HG02610 (cell line): Measurements from ENCODE around the gene GALT.
A peak's percentile ranks its signal among the peaks of the same experiment; 100 is the strongest.
"Not testable (repeated sequence)": the region's sequence is repeated elsewhere in the genome, so short reads cannot be mapped to it uniquely, and the experiment has no call there.

Source experiments
- ATAC-seq: cut with Tn5 transposase; IDR thresholded peaks from one replicate; pipeline ENCODE4 v1.9.1; 2021; ENCODE audit warnings: mild to moderate bottlenecking, moderate library complexity; ENCODE audit not compliant: unreplicated experiment

Gene GALT

GRCh38 chr9:34625186-34625486 is 21.3 kb upstream of the GALT start:
- ATAC-seq: no peak

GRCh38 chr9:34627716-34628655 is 18.5 kb upstream of the GALT start:
- no peak for ATAC-seq

GRCh38 chr9:34628656-34629490 is 17.6 kb upstream of the GALT start, which contains the start of gene ARID3C:
TSS of gene ARID3C (minus strand) at chr9:34629066. CDS start at chr9:34628014, 1,052 bp downstream.
- no peak for ATAC-seq

DNA sequence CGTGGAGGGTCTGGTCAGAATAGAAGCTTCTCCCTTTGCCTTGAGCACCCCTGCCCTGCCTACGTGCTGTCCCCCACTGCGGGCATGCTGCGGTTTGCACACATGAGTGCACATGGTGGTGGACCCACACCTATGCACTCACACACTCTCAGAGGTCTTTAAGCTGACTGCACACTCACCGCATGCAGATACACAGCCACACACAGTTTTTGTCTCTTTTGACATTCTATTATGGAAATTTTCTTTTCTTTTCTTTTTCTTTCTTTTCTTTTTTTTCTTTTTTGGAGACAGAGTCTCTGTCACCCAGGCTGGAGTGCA is 17.0 kb upstream of the GALT start:
- ATAC-seq: no peak

GRCh38 chr9:34630402-34631154 is 15.9 kb upstream of the GALT start:
- ATAC-seq: no peak

GRCh38 chr9:34633166-34633565 is 13.3 kb upstream of the GALT start:
- ATAC-seq: no peak

DNA sequence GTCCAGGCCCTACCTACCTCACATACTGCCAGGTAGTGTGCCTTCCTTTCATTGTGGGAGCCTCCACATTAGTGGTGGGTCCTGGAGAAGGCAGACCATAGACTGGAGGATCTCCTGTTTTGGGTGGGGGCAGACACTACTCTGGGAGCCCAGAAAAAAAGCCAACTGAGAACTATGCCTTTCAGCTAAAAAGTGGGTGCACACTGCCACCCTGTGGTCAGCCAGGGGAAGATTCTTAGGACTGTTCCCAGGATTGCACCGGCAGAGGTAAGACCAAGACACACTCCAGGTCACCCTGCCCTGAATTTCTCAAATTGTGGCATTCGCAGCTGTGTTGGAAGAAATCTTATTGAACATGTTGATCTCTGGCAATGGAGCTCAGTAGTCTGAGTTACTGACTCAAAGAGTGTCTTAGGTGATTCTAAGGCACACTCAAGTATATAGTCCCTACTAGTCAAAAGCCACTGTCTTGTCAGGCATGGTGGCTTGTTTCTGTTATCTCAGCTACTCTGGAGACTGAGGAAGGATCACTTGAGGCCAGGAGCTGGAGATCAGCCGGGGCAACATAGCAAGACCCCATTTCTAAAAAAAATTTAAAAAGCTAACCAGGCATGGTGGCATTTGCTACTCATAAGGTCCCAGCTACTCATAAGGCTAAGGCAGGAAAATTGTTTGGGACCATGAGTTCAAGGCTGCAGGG is 12.5 kb upstream of the GALT start:
- no peak for ATAC-seq

- ATAC-seq: no peak
Observed at GRCh38 chr9:34634551-34635248, 11.8 kb upstream of the GALT start.

DNA sequence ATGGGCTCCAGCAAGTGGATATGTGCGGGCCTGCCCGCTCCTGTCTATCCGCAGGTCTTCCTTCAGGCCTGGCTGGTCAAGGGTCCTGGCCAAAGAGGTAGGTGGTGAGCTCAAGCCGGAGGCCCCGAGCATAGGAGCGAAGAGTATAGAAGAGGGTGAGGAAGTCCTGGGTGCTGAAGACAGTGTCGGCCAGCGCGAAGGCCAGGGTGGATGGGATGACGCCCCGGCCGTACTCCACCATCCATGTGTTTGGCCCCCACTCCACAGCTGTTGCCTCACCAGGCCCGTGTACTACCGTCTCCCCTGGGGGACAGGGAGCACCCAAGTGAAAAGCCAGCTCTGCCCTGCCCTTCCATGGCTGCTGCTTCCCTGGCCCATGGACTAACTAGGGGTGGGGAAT is 10.9 kb upstream of the GALT start:
- ATAC-seq: no peak

GRCh38 chr9:34636791-34637355 is 9.6 kb upstream of the GALT start:
- ATAC-seq: no peak

DNA sequence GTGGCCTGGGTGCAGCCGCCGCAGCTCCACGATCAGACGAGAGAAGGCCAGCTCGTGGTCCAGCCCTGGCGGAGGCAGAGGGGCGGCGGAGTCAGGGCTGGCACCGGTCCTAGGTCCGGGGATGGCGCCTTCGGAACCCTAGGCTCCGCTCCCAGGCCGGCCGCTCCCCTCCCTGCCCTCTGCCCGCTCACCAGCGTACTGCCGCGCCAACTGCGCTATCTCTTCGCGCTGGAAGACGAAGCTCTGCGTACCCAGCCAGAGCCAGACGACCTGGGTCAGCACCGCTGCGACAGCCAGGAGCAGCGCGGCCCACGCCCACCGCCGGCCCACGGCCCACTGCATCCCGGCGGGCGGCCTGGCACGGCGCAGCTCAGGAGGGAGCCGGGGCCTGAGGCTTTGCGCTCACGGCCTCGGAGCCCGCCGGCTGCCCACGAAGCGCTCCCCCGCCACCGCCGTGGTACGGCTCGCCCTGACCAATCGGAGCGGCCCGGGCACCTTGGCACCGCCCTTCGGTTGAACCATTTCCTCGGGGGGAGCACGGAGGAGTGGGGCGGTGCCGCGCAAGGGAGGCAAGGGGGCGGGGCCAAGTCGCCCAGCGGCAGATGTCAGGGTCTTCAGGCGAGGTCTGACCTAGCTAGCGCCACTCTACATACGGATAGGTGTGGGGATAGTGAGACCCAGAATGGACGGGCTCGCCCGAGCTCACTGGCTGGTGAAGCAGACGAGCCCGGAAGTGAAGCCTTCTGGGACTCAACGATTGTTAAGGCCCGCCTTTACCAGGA is 8.9 kb upstream of the GALT start, which contains the start of gene SIGMAR1:
TSS of gene SIGMAR1 (minus strand) at position 432 of the 782 bp plus-strand sequence. CDS start at position 342, 90 bp downstream.
- ATAC-seq: peak; percentile 86

DNA sequence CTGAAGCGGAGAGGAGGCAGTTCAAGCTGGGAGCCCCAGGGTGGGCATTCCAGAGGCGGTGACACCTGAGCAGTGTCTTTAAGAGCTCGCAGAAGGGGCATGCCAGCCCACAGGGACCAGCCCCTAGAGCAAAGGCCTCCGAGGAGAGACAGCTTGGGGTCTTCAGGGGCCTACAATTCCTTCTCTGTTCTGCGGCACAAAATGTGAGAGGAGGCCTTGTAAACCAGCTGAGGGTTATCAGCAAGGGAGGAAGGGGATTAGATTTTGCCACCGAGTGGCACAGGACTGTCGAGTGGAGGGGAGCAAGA is 8.4 kb upstream of the GALT start:
- ATAC-seq: no peak

DNA sequence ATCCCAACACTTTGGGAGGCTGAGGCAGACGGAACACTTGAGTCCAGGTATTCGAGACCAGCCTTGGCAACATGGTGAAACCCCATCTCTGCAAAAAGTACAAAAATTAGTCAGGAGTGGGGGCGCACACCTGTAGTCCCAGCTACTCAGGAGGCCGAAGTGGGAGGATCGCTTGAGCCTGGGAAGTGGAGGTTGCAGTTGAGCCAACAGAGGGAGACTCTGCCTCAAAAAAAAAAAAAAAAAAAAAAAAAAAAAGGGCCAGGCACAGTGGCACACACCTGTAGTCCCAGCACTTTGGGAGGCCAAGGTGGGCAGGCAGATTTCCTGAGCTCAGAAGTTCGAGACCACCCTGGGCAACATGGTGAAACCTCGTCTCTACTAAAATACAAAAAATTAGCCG is 7.2 kb upstream of the GALT start:
- not testable (repeated sequence) for ATAC-seq

DNA sequence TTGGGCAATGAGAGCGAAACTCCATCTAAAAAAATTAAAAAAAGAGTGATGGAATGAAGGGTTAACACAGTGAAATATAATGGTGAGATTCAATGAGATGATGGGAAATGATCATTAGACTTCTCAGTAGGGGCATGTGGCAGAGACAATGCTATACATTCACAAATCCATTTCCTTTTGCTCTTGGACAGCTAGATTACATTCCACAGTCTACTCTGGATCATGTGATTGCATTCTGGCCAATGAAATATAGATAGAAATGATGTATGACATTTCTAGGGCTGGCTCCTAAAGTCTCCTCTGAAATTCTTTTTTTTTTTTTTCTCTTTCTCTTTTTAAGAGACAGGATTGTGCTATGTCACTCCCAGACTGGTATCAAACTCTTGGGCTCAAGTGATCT is 3.8 kb upstream of the GALT start:
- no peak for ATAC-seq

DNA sequence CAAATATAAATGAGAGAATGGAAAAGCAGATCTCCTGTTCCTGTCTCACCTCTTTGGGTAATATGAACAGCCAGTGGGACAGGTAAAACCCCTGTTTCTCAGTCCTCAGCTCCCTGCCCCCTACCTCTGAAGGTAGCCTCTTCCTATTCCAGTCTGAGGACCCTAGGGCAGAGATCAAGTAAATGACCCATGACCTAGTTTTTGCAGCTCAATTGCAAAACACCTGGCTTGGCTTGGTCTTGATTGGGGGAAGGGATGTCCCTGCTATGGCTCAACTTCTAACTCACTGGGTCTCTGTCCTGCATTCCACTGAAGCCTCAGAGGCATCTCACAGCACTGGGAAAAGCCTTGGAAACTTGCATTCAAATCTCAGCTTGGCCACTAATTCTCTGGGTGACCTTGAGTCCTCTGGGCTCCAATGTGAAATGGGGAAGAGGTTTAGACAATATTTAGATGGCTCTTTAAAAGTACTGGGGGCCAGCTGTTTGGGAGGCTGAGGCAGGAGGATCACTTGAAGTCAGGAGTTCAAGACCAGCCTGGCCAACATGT is 1.6 kb upstream of the GALT start:
- no peak for ATAC-seq

DNA sequence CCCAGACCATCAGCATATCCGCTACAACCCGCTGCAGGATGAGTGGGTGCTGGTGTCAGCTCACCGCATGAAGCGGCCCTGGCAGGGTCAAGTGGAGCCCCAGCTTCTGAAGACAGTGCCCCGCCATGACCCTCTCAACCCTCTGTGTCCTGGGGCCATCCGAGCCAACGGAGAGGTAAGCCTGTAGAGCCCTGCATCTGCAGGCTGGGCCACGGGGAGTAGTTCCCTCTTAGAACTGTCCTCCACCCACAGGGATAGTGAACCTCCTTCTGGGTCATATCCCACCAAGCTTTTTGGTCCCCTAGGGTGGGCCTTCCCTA is 569 bp downstream of the GALT start:
- ATAC-seq: no peak

DNA sequence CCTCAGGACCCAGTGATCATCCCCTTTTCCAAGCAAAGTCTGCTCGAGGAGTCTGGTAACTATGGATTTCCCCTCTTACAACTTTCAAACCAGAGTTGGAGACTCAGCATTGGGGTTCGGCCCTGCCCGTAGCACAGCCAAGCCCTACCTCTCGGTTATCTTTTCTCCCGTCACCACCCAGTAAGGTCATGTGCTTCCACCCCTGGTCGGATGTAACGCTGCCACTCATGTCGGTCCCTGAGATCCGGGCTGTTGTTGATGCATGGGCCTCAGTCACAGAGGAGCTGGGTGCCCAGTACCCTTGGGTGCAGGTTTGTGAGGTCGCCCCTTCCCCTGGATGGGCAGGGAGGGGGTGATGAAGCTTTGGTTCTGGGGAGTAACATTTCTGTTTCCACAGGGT is 1.2 kb downstream of the GALT start:
- no peak for ATAC-seq

GRCh38 chr9:34648673-34649072 is 2.2 kb downstream of the GALT start:
- ATAC-seq: no peak

- no peak for ATAC-seq
Observed at GRCh38 chr9:34650816-34651215, 4.3 kb downstream of the GALT start.
